HEK293 (cell line): ENCODE data around the gene PLPPR1.

ENCODE experiments used
- CTCF ChIA-PET: fragments of 350-600 bp; formaldehyde crosslinking; extraction: SDS; loops from one replicate; lab custom pipeline; 2021; ENCODE audit warnings: antibody characterized with exemption; lab: Yijun Ruan, JAX
- POLR2A ChIA-PET: fragments of 300-600 bp; formaldehyde crosslinking; extraction: SDS; loops from one replicate; lab custom pipeline; 2020; ENCODE audit warnings: antibody characterized with exemption, inconsistent platforms; lab: Yijun Ruan, JAX
- H3K27ac ChIP-seq: fragments of 200-500 bp; sonication (Bioruptor generic); 2 replicates; pipeline ENCODE4 v1.5.1; 2014; ENCODE audit warnings: low read depth, low read length, control low read depth, inconsistent platforms; ENCODE audit errors: extremely low read depth
- H3K36me3 ChIP-seq, 2 experiments: fragments of 200-500 bp in 1 of 2; sonication (Bioruptor generic) in 1 of 2; 1 replicate in 1 of 2; 2 replicates in 1 of 2; pipeline ENCODE4 v1.5.1; 2014 to 2017; ENCODE audit warnings: inconsistent platforms in 2 of 2, low read length in 2 of 2; ENCODE audit not compliant: control insufficient read depth in 2 of 2, insufficient read depth in 1 of 2
- H3K4me1 ChIP-seq: fragments of 200-500 bp; sonication (Bioruptor generic); 2 replicates; pipeline ENCODE4 v1.5.1; 2014; ENCODE audit warnings: mild to moderate bottlenecking, low read length, inconsistent platforms; ENCODE audit not compliant: control insufficient read depth, insufficient read depth
- H3K4me3 ChIP-seq: 2 replicates; pipeline ENCODE4 v1.5.1; 2011; ENCODE audit warnings: low read depth, mild to moderate bottlenecking, control low read depth, low read length, moderate library complexity
- H3K9me3 ChIP-seq: fragments of 200-500 bp; sonication (Bioruptor generic); 2 replicates; pipeline ENCODE4 v1.5.1; 2014; ENCODE audit warnings: low read depth, low read length, inconsistent platforms; ENCODE audit not compliant: control insufficient read depth, insufficient read depth
- BCL11B ChIP-seq: fragments of 450-650 bp; formaldehyde crosslinking; IDR thresholded peaks from 2 replicates; pipeline ENCODE4 v1.5.1; 2016; ENCODE audit warnings: low read depth, missing biosample characterization, missing genetic modification characterization
- IKZF3 ChIP-seq: fragments of 450-650 bp; IDR thresholded peaks from 2 replicates; pipeline ENCODE4 v1.5.0; 2018; ENCODE audit warnings: missing biosample characterization, mild to moderate bottlenecking, missing genetic modification characterization, moderate library complexity
- YY2 ChIP-seq: fragments of 450-650 bp; formaldehyde crosslinking; IDR thresholded peaks from 2 replicates; pipeline ENCODE4 v1.5.1; 2016; ENCODE audit warnings: missing biosample characterization, missing genetic modification characterization
- ZBTB17 ChIP-seq: fragments of 450-650 bp; formaldehyde crosslinking; IDR thresholded peaks from 2 replicates; pipeline ENCODE4 v1.5.1; 2016; ENCODE audit warnings: missing biosample characterization, missing genetic modification characterization
- ZBTB20 ChIP-seq: fragments of 450-650 bp; formaldehyde crosslinking; IDR thresholded peaks from 2 replicates; pipeline ENCODE4 v1.5.1; 2016; ENCODE audit warnings: missing biosample characterization, missing genetic modification characterization
- ZNF133 ChIP-seq: fragments of 450-650 bp; formaldehyde crosslinking; IDR thresholded peaks from 2 replicates; pipeline ENCODE4 v1.5.1; 2016; ENCODE audit warnings: missing biosample characterization, missing genetic modification characterization
- ZNF155 ChIP-seq: fragments of 450-650 bp; formaldehyde crosslinking; IDR thresholded peaks from 2 replicates; pipeline ENCODE4 v1.5.1; 2016; ENCODE audit warnings: missing biosample characterization, missing genetic modification characterization
- ZNF19 ChIP-seq: fragments of 450-650 bp; formaldehyde crosslinking; IDR thresholded peaks from 2 replicates; pipeline ENCODE4; 2016; ENCODE audit warnings: missing biosample characterization, missing genetic modification characterization, low read depth
- ZNF239 ChIP-seq: fragments of 450-650 bp; formaldehyde crosslinking; IDR thresholded peaks from 2 replicates; pipeline ENCODE4 v1.5.1; 2016; ENCODE audit warnings: missing biosample characterization, missing genetic modification characterization
- ZNF24 ChIP-seq: fragments of 450-650 bp; formaldehyde crosslinking; IDR thresholded peaks from 2 replicates; pipeline ENCODE4 v1.5.1; 2016; ENCODE audit warnings: missing biosample characterization, missing genetic modification characterization
- ZNF324 ChIP-seq: fragments of 450-650 bp; formaldehyde crosslinking; IDR thresholded peaks from 2 replicates; pipeline ENCODE4 v1.5.1; 2016; ENCODE audit warnings: missing biosample characterization, missing genetic modification characterization
- ZNF366 ChIP-seq: fragments of 450-650 bp; formaldehyde crosslinking; conservative IDR thresholded peaks from 2 replicates; pipeline ENCODE4 v1.5.1; 2016; ENCODE audit warnings: missing biosample characterization, missing genetic modification characterization
- ZNF510 ChIP-seq: fragments of 450-650 bp; formaldehyde crosslinking; IDR thresholded peaks from 2 replicates; pipeline ENCODE4 v1.5.1; 2018; ENCODE audit warnings: mild to moderate bottlenecking, missing genetic modification characterization, missing biosample characterization; ENCODE audit not compliant: insufficient replicate concordance
- ZNF544 ChIP-seq: fragments of 450-650 bp; formaldehyde crosslinking; IDR thresholded peaks from 2 replicates; pipeline ENCODE4 v1.5.0; 2017; ENCODE audit warnings: missing biosample characterization, missing genetic modification characterization
- ZNF600 ChIP-seq: fragments of 450-650 bp; formaldehyde crosslinking; IDR thresholded peaks from 2 replicates; pipeline ENCODE4 v1.5.1; 2016; ENCODE audit warnings: missing biosample characterization, missing genetic modification characterization
- ZNF623 ChIP-seq: fragments of 450-650 bp; formaldehyde crosslinking; IDR thresholded peaks from 2 replicates; pipeline ENCODE4 v1.5.1; 2016; ENCODE audit warnings: missing biosample characterization, missing genetic modification characterization
- ZNF747 ChIP-seq: fragments of 450-650 bp; formaldehyde crosslinking; IDR thresholded peaks from 2 replicates; pipeline ENCODE4 v1.5.1; 2016; ENCODE audit warnings: missing biosample characterization, missing genetic modification characterization
- ZNF777 ChIP-seq: fragments of 450-650 bp; formaldehyde crosslinking; IDR thresholded peaks from 2 replicates; pipeline ENCODE4 v1.5.1; 2017; ENCODE audit warnings: missing biosample characterization, missing genetic modification characterization, borderline replicate concordance
- TF ChIP-seq, protein P1 (sequence below): fragments of 450-650 bp; formaldehyde crosslinking; IDR thresholded peaks from 2 replicates; pipeline ENCODE4 v1.5.1; 2016; ENCODE audit warnings: missing biosample characterization, missing genetic modification characterization
- TF ChIP-seq, protein P2 (sequence below): fragments of 450-650 bp; formaldehyde crosslinking; IDR thresholded peaks from 2 replicates; pipeline ENCODE4 v1.5.1; 2016; ENCODE audit warnings: missing biosample characterization, missing genetic modification characterization
- TF ChIP-seq, protein P3 (sequence below): fragments of 450-650 bp; formaldehyde crosslinking; IDR thresholded peaks from 2 replicates; pipeline ENCODE4; 2016; ENCODE audit warnings: missing biosample characterization, missing genetic modification characterization
- TF ChIP-seq, protein P4 (sequence below): fragments of 450-650 bp; formaldehyde crosslinking; conservative IDR thresholded peaks from 2 replicates; pipeline ENCODE4 v1.5.1; 2016; ENCODE audit warnings: low read depth, missing biosample characterization, missing genetic modification characterization

The PLPPR1 gene

DNA sequence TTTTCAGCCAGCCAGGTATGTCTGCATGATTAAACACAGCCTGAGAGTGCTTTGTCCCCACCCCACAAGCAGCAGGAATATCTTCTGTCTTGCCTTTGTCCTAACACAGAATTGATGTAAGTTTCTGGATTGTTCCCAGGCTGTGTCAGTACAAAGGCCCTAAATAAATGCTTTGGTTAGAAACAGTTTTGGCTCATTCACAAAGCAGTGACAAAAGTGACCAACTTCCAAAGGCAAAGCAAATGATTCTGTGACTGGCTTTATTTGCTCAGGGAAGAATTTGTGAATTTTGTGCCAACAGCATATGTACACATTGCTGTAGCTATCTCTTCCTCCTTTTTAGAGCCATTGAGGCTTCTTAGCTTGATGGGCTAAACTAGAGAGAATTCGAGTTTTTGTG, 133.7 kb downstream of the PLPPR1 start (continued):
- no peak for TF ChIP-seq ZNF600 (tag by site-specific recombination)
- TF ChIP-seq, protein P1, sequence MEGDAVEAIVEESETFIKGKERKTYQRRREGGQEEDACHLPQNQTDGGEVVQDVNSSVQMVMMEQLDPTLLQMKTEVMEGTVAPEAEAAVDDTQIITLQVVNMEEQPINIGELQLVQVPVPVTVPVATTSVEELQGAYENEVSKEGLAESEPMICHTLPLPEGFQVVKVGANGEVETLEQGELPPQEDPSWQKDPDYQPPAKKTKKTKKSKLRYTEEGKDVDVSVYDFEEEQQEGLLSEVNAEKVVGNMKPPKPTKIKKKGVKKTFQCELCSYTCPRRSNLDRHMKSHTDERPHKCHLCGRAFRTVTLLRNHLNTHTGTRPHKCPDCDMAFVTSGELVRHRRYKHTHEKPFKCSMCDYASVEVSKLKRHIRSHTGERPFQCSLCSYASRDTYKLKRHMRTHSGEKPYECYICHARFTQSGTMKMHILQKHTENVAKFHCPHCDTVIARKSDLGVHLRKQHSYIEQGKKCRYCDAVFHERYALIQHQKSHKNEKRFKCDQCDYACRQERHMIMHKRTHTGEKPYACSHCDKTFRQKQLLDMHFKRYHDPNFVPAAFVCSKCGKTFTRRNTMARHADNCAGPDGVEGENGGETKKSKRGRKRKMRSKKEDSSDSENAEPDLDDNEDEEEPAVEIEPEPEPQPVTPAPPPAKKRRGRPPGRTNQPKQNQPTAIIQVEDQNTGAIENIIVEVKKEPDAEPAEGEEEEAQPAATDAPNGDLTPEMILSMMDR (tag by site-specific recombination) = no peak
- TF ChIP-seq ZNF623 (tag by site-specific recombination) = no peak
- TF ChIP-seq, all 188 proteins: peak for 0

DNA sequence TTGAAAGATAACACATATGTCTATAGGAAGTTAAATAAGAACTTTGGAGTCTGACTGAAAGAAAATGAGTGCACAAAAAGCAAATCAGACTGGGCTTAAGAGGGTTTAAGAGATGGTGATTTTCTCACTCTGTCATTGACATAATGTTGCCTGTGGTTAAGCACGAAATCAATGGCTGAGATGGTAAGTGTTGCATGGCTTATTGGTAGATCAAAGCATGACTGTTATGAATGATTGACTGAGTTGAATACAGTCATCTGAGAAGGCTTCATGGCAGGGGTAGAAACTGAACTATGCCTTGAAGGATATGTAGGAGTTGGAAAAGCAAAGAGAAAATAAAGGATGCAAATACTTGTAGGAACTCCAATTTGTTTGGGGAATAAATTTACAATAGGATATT, 136.6 kb downstream of the PLPPR1 start:
- no peaks in the 10 kb centered on the region for H3K9me3 ChIP-seq
- ChIA-PET POLR2A (no interaction called here), CTCF (no interaction called here)
- no peaks in the 10 kb centered on the region for H3K4me1 ChIP-seq
- H3K4me3 ChIP-seq = no peak overlapping the region
- no peak for TF ChIP-seq ZNF510 (tag by site-specific recombination)
- no peaks in the 10 kb centered on the region for H3K36me3 ChIP-seq
- H3K27ac ChIP-seq = no peak overlapping the region

DNA sequence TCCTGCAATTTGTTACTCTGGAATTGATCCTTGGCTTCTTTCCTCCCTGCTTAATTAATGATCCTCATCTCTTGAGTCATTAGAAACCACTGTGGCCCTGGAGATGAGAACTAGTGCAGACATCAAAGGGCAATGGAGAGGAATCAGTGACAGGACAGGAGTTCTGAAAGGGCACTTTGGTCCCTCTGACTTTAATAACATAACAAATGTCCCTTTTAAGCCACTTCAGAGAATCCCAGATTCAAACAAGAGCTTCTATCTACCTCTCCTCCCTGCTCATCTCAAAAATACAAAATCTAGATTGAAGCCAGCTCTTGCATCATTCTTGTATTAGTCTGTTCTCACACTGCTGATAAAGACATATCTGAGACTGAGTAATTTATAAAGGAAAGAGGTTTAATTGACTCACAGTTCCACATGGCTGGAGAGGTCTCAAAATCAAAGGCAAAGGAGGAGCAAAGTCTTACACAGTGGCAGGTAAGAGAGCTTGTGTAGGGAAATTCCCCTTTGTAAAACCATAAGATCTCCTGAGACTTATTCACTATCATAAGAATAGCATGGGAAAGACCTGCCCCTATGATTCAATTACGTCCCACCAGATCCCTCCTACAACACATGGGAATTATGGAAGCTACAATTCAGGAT, 139.1 kb downstream of the PLPPR1 start:
- no peak overlapping the region for H3K27ac ChIP-seq
- ChIA-PET CTCF (no interaction called here), POLR2A (no interaction called here)

More for the DNA sequence above, 139.1 kb downstream of the PLPPR1 start:
- Histone ChIP-seq H3K9me3 (no peaks in the 10 kb centered on the region), H3K4me1 (no peaks in the 10 kb centered on the region), H3K36me3 (no peaks in the 10 kb centered on the region), H3K4me3 (no peak overlapping the region)
- TF ChIP-seq ZNF544 = no peak
- TF ChIP-seq, protein P2, sequence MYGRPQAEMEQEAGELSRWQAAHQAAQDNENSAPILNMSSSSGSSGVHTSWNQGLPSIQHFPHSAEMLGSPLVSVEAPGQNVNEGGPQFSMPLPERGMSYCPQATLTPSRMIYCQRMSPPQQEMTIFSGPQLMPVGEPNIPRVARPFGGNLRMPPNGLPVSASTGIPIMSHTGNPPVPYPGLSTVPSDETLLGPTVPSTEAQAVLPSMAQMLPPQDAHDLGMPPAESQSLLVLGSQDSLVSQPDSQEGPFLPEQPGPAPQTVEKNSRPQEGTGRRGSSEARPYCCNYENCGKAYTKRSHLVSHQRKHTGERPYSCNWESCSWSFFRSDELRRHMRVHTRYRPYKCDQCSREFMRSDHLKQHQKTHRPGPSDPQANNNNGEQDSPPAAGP (tag by site-specific recombination) = no peak
- TF ChIP-seq ZNF366 (tag by site-specific recombination) = no peak
- TF ChIP-seq ZNF24 = no peak
- TF ChIP-seq, protein P3, sequence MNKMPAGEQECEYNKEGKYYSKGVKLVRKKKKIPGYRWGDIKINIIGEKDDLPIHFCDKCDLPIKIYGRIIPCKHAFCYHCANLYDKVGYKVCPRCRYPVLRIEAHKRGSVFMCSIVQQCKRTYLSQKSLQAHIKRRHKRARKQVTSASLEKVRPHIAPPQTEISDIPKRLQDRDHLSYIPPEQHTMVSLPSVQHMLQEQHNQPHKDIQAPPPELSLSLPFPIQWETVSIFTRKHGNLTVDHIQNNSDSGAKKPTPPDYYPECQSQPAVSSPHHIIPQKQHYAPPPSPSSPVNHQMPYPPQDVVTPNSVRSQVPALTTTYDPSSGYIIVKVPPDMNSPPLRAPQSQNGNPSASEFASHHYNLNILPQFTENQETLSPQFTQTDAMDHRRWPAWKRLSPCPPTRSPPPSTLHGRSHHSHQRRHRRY (tag by site-specific recombination) = no peak
- no peak for TF ChIP-seq ZNF747 (tag by site-specific recombination)
- no peak for TF ChIP-seq ZNF324
- no peak for TF ChIP-seq ZNF155 (tag by site-specific recombination)
- TF ChIP-seq ZBTB17 (tag by site-specific recombination) = no peak
- TF ChIP-seq ZNF133 (tag by site-specific recombination) = no peak
- no peak for TF ChIP-seq ZNF600 (tag by site-specific recombination)
- TF ChIP-seq ZNF239 (tag by site-specific recombination) = no peak
- TF ChIP-seq ZBTB20 (tag by site-specific recombination) = no peak
- TF ChIP-seq ZNF777 (tag by site-specific recombination) = no peak
- TF ChIP-seq IKZF3 (tag by site-specific recombination) = no peak
- TF ChIP-seq, protein P4, sequence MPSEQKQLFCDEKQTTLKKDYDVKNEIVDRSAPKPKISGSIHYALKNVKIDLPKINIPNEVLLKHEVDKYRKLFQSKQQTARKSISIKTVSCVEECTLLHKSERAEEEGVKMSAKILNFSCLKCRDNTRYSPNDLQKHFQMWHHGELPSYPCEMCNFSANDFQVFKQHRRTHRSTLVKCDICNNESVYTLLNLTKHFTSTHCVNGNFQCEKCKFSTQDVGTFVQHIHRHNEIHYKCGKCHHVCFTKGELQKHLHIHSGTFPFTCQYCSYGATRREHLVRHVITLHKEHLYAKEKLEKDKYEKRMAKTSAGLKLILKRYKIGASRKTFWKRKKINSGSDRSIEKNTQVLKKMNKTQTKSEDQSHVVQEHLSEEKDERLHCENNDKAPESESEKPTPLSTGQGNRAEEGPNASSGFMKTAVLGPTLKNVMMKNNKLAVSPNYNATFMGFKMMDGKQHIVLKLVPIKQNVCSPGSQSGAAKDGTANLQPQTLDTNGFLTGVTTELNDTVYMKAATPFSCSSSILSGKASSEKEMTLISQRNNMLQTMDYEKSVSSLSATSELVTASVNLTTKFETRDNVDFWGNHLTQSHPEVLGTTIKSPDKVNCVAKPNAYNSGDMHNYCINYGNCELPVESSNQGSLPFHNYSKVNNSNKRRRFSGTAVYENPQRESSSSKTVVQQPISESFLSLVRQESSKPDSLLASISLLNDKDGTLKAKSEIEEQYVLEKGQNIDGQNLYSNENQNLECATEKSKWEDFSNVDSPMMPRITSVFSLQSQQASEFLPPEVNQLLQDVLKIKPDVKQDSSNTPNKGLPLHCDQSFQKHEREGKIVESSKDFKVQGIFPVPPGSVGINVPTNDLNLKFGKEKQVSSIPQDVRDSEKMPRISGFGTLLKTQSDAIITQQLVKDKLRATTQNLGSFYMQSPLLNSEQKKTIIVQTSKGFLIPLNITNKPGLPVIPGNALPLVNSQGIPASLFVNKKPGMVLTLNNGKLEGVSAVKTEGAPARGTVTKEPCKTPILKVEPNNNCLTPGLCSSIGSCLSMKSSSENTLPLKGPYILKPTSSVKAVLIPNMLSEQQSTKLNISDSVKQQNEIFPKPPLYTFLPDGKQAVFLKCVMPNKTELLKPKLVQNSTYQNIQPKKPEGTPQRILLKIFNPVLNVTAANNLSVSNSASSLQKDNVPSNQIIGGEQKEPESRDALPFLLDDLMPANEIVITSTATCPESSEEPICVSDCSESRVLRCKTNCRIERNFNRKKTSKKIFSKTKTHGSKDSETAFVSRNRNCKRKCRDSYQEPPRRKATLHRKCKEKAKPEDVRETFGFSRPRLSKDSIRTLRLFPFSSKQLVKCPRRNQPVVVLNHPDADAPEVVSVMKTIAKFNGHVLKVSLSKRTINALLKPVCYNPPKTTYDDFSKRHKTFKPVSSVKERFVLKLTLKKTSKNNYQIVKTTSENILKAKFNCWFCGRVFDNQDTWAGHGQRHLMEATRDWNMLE (tag by site-specific recombination) = no peak
- TF ChIP-seq YY2 (tag by site-specific recombination) = no peak
- no peak for TF ChIP-seq BCL11B (tag by site-specific recombination)
- no peak for TF ChIP-seq ZNF19 (tag by site-specific recombination)
